ENCODE measurements around the gene KCTD6. TPM values are rescaled to one million over a fixed set of nuclear protein-coding genes. Genes with fewer than 3 reads are reported as not detected.

Gene KCTD6
- total RNA-seq, 6 donors from 2014 or later = 2.2 to 13.1 (median 6.0) TPM

GRCh38 chr3:58508437-58508836 is 16.5 kb downstream of the KCTD6 start:
- WGBS, 2 donors = 79 to 81% methylated on average over 6 of the region's 6 CpGs
- no peak for TF ChIP-seq POLR2A (IDR thresholded peaks at IDR 0.05)
- no peak for TF ChIP-seq EP300 (IDR thresholded peaks at IDR 0.05)

DNA sequence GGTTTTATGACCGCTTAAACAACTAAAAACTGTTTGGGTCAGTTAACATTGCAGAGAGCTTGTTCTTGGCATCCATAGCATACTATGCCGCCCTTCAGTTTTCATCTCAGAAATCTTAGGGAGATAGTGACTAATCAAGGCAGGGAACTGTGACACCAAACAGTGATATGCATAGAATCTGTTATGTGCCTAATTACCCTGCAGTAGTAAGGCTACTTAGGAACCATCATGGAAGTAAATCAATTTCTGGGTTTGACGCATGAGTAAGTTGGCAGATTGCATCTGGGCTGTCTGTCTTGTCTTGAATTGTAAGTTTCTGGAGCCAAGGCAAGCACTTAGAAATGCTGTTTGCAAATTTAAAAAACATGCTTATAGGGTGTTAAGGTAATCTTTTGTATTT is 22.5 kb downstream of the KCTD6 start:
- ATAC-seq (ENCODE audit: low FRiP score in 2 of 2) (no peak), DNase-seq (no peak)
- no peak overlapping the region for H3K4me3 ChIP-seq
- H3K4me1 ChIP-seq = no peaks in the 10 kb centered on the region
- H3K36me3 ChIP-seq = peaks cover 0 to 4% (median 0%) of the 10 kb centered on the region in 4 donors
- WGBS, 2 donors = 94 to 96% methylated on average over 3 of the region's 3 CpGs
- TF ChIP-seq POLR2A (IDR thresholded peaks at IDR 0.05) (no peak), EP300 (IDR thresholded peaks at IDR 0.05) (no peak), POLR2AphosphoS5 (IDR thresholded peaks at IDR 0.05) (no peak)
- TF ChIP-seq, protein P1, sequence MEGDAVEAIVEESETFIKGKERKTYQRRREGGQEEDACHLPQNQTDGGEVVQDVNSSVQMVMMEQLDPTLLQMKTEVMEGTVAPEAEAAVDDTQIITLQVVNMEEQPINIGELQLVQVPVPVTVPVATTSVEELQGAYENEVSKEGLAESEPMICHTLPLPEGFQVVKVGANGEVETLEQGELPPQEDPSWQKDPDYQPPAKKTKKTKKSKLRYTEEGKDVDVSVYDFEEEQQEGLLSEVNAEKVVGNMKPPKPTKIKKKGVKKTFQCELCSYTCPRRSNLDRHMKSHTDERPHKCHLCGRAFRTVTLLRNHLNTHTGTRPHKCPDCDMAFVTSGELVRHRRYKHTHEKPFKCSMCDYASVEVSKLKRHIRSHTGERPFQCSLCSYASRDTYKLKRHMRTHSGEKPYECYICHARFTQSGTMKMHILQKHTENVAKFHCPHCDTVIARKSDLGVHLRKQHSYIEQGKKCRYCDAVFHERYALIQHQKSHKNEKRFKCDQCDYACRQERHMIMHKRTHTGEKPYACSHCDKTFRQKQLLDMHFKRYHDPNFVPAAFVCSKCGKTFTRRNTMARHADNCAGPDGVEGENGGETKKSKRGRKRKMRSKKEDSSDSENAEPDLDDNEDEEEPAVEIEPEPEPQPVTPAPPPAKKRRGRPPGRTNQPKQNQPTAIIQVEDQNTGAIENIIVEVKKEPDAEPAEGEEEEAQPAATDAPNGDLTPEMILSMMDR (IDR thresholded peaks at IDR 0.05) = no peak
- no peaks in the 10 kb centered on the region for H3K27me3 ChIP-seq
- H3K27ac ChIP-seq = no peak overlapping the region
- no peaks in the 10 kb centered on the region for H3K9me3 ChIP-seq

More at GRCh38 chr3:58508437-58508836, 16.5 kb downstream of the KCTD6 start:
- H3K36me3 ChIP-seq = peaks cover 0 to 16% (median 0%) of the 10 kb centered on the region in 4 donors
- no peaks in the 10 kb centered on the region for H3K27me3 ChIP-seq
- H3K9me3 ChIP-seq = no peaks in the 10 kb centered on the region
- ATAC-seq (ENCODE audit: low FRiP score in 2 of 2) (no peak), DNase-seq (no peak)
- H3K27ac ChIP-seq = no peak overlapping the region
- no peaks in the 10 kb centered on the region for H3K4me1 ChIP-seq
- H3K4me3 ChIP-seq = no peak overlapping the region

- 75 to 77% methylated on average over 3 of the region's 3 CpGs for WGBS, 2 donors
- H3K27ac ChIP-seq = no peak overlapping the region
- H3K27me3 ChIP-seq = no peaks in the 10 kb centered on the region
- H3K9me3 ChIP-seq = no peaks in the 10 kb centered on the region
- peaks cover 0 to 3% (median 0%) of the 10 kb centered on the region in 4 donors for H3K36me3 ChIP-seq
- DNase-seq (no peak), ATAC-seq (ENCODE audit: low FRiP score in 2 of 2) (no peak)
- TF ChIP-seq POLR2A (IDR thresholded peaks at IDR 0.05) (no peak), EP300 (IDR thresholded peaks at IDR 0.05) (no peak), POLR2AphosphoS5 (IDR thresholded peaks at IDR 0.05) (no peak)
- TF ChIP-seq, protein P1 (IDR thresholded peaks at IDR 0.05) = no peak
- H3K4me3 ChIP-seq = no peak overlapping the region
- peaks cover 0 to 8% (median 3%) of the 10 kb centered on the region in 4 donors for H3K4me1 ChIP-seq
These were observed 26.4 kb downstream of the KCTD6 start for GRCh38 chr3:58518291-58518789.

DNA sequence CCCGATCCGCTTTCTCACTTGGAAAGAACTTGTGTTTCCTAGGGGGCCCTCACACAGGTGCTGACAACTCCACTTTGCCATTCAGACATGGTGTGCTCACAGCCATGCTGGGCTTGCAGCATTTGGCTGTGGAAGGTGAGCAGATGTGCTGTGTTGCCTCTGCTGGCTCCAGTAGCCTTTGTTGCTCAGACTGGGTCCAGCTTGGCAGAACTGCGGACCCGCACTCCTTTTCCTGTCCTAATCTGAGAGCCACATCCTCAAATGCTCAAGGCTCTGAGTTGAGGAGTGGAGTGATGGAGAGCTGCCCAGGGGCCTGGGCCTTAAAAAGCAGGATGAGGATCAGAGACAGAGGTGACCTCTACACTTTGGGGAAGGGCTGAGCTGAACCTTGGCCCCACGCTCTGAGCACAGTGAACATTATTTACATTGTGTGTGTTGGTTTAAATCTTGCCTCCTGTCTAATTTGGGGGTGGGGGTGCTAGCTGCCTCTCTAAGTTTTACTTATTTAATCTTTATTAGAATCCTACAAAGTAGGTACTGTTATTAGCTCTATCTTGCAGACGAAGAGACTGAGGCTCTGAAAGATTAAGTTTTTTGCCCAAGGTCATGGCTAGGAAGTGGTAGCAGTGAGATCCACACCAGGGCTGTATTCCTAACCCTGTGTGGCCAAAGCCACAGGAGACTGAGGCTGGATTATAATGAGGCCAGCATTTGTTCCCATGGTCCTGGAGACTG is 27.9 kb downstream of the KCTD6 start:
- no peak for ATAC-seq (ENCODE audit: low FRiP score in 2 of 2)
- no peak for DNase-seq
- Histone ChIP-seq H3K36me3 (peaks cover 0 to 10% (median 0%) of the 10 kb centered on the region in 4 donors), H3K4me1 (peaks cover 0 to 8% (median 3%) of the 10 kb centered on the region in 4 donors), H3K9me3 (no peaks in the 10 kb centered on the region), H3K4me3 (no peak overlapping the region), H3K27me3 (no peaks in the 10 kb centered on the region), H3K27ac (no peak overlapping the region)
- TF ChIP-seq POLR2A (IDR thresholded peaks at IDR 0.05) = no peak
- TF ChIP-seq EP300 (IDR thresholded peaks at IDR 0.05) = no peak
- TF ChIP-seq, protein P1 (IDR thresholded peaks at IDR 0.05) = no peak
- WGBS, 2 donors = 89 to 94% methylated on average over 6 of the region's 6 CpGs

GRCh38 chr3:58520403-58521335 is 28.8 kb downstream of the KCTD6 start:
- DNase-seq = no peak
- H3K4me3 ChIP-seq = no peak overlapping the region
- peaks cover 0 to 10% (median 0%) of the 10 kb centered on the region in 4 donors for H3K36me3 ChIP-seq
- H3K27ac ChIP-seq = no peak overlapping the region
- peaks cover 0 to 8% (median 3%) of the 10 kb centered on the region in 4 donors for H3K4me1 ChIP-seq
- no peaks in the 10 kb centered on the region for H3K9me3 ChIP-seq
- TF ChIP-seq EP300 (IDR thresholded peaks at IDR 0.05) (no peak), POLR2AphosphoS5 (IDR thresholded peaks at IDR 0.05) (no peak), POLR2A (IDR thresholded peaks at IDR 0.05) (no peak)
- TF ChIP-seq, protein P1 (IDR thresholded peaks at IDR 0.05) = no peak
- ATAC-seq (ENCODE audit: low FRiP score in 2 of 2) = no peak
- H3K27me3 ChIP-seq = no peaks in the 10 kb centered on the region
- WGBS, 2 donors = 64 to 85% methylated on average over 7 to 8 of the region's 8 CpGs
